NCI-H460 (cell line): ENCODE results near the gene USP36. TPM values are rescaled to one million over a fixed set of nuclear protein-coding genes. Genes with fewer than 3 reads are reported as not detected.
A peak's percentile ranks its signal among the peaks of the same experiment; 100 is the strongest.

Experiments
- DNase-seq: peaks from one replicate; pipeline ENCODE4 v3.0.0-alpha.2; 2016; ENCODE audit warnings: low read depth; ENCODE audit errors: extremely low read depth
- total RNA-seq: library from RNA; depleted of rRNA; stranded (reverse); fragments of >200 nt; shearing (Covaris generic); gene quantifications from 2 replicates; pipeline ENCODE4 v1.2.3, GENCODE V29; 2014

The USP36 gene
- total RNA-seq, 1 experiment from 2014 or later: 55.5 TPM

DNA sequence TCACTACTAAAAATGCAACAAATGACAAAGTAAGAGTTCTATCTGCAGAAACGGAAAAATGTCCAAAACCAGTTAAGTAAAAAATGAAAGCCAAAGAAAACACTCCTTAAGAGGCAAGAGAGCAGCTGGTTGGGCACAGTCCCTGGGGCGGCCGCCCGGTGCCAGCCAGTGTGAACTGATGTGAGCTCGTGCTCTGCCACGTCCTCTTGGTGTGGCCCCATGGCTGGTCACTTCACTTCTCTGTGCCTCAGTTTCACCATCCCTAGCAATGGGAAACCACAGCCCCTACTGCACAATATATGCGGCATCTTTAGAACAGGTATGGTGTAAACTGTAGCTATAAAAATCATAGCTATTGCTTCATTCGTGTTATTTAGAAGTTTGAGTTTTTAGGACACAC is 21.2 kb downstream of the USP36 start:
- no peak for DNase-seq

DNA sequence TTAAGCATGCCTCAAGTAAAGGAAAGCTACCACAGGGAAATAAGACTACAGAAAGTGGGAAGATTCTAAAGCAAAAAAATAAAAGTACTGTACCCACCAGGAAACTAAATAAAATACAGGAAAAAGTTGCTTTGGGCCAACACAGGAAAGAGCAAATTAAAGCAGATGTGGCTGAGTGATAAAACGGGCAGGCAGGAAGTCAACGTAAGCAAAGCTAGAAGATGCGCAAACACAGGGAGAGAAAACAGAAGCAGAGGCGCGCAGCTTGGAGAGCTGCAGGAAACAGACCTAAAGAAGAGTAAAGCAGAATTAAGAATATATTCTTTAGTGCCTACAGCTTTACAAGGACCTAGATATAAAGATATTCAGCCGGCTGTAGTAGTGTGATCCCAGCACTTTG is 21.7 kb downstream of the USP36 start:
- DNase-seq: no peak

DNA sequence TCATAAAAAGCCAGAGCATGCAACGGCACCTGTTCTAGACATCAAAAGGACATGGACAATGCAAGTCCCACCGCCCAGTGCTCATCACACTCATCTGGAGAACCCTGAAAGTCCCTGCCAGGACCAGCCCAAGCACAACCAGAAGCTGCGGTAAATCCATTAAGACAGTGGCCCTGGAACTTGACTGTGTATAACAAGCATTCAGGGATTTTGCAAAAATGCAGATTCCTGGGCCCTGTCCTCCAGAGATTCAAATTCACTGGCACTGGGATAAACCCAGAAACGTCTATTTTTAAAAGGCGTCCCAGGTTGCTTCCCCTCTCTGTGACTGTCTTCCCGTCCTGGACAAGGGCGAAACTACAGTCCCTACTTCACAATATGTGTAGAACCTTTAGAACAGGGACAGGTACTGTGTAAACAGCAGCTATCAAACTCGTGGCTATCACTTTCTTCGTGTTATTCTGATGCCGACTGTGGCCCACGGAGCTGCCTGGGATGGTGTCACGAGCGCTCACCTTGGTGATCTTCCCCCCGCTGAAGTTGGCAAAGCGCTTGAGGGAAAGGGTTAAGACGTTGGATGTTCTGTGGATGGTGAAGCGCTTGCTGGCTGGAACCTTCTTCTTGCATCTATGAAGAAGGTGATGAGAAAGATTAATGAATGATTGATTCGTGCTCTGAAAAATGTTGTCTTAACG is 22.3 kb downstream of the USP36 start:
- no peak for DNase-seq

DNA sequence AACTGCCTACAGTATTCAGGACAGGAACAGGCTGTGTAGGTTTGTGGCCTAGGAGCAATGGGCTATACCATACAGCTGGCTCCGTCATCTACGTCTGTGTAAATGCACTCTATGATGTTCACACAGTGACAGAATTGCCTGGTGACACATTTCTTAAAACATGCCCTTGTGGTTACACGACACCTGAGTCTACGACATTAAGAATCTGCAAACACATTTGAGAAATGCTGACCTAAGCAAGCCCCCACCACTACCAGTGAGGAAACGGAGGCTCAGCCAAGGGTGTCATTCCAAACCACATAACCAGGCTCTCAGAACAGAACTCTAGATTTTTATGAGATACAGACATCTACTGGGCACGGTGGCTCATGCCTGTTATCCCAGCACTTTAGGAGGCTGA is 23.5 kb downstream of the USP36 start:
- no peak for DNase-seq

DNA sequence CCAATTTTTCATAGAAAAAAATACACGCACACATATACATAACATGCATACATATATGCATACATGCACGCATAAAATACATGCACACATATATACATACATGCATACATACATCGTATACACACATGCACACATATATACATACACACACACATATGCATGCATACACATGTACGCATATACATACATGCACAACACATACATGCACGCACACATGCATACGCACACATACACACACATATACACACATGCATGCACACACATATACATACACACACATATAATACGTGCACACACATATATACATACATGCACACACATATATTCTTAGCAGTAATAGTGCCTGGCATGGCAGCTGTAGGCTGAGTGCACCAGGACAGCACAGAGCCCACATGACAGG is 24.9 kb downstream of the USP36 start:
- DNase-seq: no peak

DNA sequence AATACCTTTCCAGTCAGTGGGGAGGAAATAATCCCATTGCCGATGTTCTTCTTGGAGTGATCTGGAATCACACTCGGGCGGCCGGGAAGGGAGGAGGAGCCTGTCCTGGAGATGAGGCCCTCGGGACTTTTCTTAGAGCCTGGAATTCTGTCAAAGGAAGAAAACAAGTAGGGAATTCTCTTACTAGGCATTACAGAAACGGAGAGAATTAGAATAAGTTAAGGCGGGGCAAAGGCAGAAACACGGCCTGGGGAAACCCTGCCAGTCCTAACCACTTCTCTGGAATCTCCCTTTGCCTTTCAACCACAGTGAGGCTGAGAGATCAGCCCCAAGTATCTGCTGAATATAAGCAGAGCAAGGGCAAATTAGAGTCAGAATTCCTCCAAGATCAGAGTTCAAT is 27.8 kb downstream of the USP36 start:
- no peak for DNase-seq

DNA sequence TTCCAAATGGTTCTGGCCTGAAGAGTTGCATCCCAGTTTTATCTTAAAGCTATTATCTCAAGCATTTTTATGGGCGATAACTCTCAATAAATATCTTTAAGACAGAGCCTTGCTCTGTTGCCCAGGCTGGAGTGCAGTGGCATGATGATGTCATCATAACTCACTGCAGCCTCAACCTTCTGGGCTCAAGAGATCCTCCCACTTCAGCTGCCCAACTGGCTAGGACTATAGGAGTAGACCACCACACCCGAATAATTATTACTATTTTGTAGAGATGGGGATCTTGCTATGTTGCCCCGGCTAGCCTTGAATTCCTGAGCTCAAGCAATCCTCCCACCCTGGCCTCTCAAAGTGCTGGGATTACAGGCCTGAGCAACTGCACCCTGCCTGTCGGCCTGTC is 32.5 kb downstream of the USP36 start:
- no peak for DNase-seq

DNA sequence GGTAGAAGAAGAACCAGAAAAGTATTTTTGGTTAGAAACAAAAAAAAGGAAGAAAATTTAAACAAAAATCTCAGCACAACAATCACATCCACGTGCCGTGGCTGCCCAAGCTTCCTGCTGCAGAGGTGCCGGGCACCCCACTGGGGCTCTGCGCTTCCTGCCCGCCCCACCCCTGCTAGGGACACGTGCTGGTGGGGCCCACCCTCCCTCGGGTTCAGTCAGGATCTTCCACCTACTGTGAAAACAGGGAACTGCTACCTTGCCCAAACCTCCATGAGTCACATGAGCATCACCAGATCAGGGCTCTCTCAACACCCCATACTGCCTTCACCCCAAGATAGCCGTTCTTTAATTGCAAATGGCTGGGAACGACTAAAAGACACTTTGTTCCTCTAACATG is 34.2 kb downstream of the USP36 start:
- DNase-seq: no peak

DNA sequence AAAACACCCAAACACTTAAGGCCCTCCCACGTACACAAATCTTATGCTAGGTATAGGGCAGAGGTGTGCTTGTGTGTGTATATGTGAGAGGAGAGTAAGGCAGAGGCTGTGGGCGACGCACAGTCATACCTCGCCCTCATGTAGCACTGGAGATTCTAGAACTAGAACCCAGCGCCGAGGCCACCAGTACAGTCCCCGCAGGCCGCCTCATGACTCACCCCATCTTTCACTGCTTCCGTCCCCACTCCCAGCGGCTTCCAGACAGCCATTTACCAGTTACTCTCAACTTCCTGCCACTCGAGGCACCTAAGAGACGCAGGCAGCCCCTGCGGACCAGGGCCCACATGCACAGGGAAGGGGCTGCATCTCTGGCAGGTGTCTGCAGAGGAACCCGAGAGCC is 35.3 kb downstream of the USP36 start:
- no peak for DNase-seq

DNA sequence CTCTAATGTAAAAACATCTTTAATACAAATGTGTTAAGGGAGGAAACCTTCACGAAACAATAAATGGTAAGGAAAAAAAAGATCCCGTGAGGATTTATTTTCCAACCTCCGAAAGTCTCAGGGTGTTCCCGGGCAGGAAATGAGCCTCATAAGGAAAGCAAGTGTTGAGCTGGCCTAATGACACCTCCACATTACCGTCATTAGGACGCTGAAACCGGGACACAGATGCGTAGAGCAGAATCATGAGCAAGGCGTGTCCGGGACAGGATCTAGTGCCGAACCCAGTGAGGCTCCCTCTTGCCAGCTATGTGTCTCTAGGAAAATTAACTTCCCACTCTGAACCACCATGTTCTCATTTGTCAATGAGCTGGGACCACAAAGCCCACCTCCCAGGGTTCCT is 35.8 kb downstream of the USP36 start:
- DNase-seq: no peak

DNA sequence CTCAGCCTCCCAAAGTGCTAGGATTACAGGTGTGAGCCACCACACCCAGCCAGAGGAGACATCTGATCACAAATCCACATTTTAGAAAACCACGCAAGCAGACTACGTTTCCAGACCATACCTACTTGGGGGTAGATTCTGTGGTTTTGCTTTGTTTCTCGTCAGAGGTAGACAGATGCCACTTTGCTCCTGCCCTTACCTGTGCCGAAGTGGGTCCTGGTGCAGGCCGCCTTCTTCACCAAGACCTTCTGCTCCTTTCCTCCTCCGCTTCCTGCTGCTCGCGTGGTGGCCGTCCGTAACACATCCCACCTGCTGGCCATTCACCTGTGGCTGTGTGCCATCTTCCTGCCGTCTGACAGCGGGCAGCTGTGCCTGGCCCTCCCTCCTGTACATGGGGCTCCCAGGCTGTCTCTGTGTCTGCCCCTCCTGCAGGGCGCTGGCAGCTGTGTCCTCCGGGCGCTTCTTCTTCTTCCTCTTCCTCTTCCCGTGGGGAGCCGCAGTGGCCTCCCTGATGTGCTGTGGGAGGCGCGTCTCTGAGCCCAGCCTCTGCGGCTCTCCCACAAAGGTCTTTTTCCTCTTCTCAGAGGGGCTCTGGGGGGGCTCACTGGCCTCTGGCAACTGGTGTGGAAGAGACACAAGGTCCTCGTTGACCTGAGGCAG is 37.3 kb downstream of the USP36 start:
- no peak for DNase-seq

DNA sequence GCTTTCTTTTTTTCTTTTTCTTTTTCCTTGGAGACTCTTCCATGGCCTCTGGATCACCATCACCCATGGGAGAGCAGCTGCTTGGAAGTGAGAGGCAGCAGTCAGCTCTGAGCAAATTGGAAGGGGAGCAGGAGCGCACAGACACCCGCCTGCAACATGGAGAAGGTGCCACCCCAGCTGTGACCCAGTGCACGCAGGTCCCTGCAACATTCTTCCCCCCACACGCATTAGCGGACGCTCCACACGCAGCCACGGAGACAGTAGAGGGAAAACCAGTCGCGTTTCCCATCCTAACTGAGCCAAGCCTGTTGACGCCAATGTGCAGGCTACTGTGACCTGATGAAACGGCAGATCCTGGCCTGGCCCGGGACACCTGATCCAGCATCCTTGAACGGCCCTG is 38.2 kb downstream of the USP36 start:
- no peak for DNase-seq

DNA sequence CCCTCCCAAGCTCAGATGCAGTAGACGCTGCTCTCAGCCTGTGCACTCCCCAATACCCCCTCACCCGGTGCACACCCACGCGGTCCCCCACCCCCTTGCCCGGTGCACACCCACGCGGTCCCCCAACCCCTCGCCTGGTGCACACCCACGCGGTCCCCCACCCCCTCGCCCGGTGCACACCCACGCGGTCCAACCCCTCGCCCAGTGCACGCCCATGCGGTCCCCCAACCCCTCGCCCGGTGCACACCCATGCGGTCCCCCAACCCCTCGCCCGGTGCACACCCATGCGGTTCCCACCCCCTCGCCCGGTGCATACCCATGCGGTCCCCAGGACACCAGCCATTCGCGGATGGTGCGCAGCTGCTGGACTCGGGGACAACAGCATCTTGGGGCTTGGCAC is 38.6 kb downstream of the USP36 start:
- DNase-seq: no peak

DNA sequence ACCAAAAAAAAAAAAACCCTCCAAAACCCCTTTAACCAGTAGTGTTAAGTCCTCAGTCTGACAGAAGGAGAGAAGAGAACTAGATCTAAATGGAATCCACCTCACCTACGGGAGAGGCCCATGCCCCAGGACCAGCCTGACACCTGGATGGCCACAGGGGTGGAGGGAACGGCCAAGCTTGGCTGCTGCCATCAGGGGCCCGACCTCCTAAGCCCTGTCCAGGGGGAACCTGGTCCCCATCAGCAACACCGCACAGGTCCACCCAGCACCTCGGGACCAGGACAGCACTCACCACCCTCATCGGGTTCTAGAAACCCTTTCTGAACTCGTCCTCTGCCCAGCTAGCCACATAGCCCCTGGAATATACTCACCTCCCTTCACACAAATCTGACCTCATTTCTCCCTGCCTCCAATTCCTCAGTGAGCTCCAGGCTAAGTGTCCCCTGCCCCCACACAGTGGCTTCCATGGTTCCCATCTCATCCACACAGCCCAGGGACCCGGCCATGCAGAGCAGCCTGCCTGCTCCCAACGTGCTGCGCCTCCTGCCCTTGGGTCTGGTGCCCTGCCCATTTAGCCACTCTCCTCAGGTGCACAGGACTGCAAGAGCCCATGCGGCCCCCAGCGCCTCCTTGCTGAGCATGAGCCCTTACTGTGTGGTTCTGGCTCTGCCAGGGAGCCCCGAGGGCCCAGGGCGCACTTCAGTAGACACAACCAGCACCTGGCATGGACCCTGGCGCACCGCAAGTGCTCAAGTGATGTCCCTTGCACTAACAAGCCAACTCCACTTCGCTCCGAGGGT is 40.3 kb downstream of the USP36 start:
- DNase-seq: no peak

DNA sequence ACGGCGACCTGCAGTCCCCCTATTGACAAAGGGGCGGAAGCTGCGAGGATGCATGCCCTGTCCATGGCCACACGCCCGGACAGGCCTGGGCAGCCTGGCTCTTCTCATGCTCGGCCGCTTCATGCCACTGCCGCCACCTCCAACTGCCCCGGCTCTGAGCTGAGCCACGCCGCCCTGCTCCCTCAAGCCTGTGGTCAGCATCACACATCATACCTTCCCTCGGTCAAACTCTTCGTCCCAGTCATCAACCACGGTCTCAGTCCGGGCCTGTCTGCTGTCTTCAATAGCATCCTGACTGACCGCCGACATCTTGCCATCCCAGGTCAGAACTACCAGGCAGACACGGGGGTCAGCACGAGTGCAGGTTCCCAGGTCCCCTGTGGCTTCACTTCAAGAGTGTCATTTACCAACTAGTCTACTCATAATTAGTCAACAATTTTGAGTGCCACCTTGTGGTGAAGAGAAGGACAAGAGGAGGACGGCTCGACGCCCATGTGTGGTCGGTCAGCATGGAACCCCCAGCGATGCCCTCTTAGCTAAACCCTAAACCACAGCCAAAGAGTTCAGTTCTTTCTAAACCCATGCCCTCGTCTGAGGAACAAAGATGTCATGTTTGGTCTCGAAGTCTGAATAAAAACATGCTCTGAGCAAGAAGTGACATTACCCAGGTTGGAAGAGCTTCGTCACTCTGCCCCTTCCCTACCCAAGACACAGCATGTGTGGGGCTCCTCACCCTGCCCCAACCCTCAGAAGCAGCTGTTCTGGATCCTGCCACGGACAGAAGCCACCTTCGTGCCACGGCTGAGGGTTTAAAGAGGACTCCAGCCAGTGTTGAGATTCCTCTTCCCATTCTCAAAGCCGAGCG is 41.7 kb downstream of the USP36 start:
- peak; percentile 22 for DNase-seq

DNA sequence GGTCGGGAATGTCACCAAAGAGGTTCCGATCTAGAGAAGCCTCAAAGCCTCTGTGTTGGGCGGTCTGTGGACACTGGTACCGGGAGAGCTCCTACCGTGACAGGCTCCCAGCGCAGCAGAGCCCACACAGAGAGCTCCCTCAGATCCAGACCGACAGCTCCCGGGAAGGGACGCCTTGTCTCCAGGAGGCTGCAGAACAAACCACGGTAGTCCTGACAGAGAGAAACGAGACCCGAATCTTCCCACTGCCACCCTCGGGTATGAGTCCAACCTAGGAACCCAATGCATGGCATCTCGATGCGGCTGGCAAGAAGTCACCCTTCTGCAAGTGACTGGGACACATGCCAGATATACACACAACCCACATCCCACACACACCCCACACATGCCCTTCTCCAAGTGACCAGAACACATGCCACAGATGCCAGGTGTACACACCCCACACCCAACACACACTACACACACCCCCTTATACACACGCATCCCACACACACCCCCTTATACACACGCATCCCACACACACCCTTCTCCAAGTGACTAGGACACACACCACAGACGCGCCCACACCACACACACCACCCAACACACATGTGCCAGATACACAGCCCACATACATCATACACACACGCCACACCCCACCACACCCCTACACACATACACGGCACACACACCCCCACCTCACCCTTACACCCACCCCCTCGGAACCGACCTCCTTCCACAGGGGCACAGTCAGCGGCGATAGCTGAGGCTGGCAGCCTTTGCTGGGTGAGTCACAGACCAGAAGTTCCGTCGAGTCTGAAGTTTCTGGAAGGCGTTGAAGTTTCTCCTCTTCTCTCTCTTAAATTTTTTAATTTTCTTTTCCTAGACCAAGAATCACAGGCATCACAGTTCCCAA is 42.7 kb downstream of the USP36 start:
- DNase-seq: no peak

DNA sequence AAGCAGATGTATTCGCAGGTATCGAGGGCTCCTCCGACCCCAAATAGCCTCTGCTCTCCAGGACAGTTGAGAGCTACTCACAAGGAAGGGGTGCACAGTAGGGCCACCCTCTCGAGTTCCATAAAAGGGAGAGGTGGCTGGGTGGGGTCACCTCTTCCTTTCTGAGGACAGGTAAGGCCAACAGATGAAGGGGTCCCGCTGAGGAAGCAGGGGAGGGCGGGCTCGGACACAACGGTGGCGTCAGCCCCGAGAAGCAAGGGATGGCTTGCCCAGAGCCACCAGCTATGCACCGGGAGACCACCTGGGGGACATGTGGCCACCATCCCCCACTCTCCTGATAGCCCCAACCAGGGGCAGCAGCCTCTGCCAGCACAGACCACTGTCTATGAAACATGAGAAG is 43.4 kb downstream of the USP36 start:
- no peak for DNase-seq

DNA sequence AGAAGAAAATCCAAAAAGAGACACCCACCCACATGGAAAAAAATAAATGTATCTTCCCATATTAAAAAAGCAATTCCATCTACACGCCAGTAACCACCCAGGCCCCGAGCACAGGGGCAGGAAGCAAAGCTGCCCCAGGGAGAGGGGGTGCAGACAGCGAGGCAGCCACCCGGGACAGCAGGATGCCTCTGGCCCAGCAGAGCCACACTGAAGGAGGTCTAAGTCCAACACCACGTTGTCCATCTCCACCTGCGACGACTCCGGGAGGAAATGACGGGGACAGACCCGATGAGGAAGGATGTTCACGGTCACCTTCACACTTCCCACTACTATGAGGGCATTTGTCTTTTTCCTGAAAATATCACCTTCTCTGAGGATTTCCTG is 44.1 kb downstream of the USP36 start:
- DNase-seq: no peak

DNA sequence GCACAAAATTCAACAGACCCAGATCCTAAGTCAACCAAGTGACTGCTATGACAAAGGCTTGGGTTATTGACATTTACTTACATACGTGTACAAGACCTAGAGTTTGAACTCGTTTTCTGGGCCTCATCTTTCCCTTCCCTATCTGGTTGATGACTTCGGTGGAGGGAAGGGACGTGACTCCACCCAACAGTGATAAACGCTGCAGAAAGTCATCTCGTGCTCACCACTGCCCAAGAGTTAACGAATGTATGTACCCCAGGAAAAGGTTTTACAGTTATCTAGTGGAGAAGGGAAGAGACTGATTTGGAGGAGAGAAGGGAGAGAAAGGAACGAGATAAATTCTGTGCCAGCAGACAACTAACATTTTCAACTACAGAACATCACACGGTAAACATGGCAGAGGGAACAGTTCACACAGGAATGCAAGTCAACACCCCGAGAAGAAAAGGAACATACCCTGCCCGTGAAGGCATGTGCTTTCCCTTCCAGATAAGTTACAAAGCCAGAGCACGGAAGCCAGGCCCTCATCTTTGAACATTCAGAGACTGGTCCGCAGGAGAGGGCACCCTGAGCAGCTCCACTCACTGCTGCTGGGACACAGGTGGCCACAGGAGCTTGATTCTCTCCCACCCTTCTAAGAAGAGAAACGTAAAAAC is 44.6 kb downstream of the USP36 start:
- no peak for DNase-seq
